ENCODE data around the gene CFAP251.

Gene CFAP251

DNA sequence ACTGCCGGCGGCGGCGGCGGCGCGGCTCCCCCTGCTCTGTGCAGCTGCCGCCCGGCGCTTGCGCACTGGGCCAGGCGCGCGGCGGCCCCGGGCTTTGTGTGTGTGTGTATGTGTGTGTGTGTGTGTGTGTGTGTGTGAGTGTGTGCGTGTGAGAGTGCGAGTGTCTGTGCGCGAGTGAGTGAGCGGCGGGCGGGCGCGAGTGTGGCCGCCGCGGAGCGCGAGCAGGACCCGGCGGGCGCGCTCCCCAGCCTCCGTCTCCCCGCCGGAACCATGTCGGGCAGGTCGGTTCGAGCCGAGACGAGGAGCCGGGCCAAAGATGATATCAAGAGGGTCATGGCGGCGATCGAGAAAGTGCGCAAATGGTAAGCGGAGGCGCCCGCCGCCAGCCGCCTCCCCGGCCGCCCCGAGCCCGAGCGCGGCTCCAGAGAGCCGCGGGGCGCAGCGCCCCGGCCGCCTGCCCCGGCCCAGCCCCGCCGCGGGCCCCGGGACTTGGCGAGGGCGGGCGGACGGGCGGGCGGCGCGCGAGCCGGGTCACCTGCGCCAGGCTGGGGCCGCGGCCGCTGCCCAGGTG lies 103.5 kb downstream of the CFAP251 start, which contains the start of gene BCL7A (continued):
- TF ChIP-seq, protein P1, sequence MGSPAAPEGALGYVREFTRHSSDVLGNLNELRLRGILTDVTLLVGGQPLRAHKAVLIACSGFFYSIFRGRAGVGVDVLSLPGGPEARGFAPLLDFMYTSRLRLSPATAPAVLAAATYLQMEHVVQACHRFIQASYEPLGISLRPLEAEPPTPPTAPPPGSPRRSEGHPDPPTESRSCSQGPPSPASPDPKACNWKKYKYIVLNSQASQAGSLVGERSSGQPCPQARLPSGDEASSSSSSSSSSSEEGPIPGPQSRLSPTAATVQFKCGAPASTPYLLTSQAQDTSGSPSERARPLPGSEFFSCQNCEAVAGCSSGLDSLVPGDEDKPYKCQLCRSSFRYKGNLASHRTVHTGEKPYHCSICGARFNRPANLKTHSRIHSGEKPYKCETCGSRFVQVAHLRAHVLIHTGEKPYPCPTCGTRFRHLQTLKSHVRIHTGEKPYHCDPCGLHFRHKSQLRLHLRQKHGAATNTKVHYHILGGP (tag by site-specific recombination; IDR thresholded peaks at IDR 0.05): no peak
- peak; percentile 90 for TF ChIP-seq ZXDB (tag by site-specific recombination; IDR thresholded peaks at IDR 0.05)
- no peak for TF ChIP-seq ZNF548 (tag by site-specific recombination; IDR thresholded peaks at IDR 0.05)
- no peak for TF ChIP-seq ZNF16 (tag by site-specific recombination; IDR thresholded peaks at IDR 0.05; ENCODE audit: low read depth)
- 0 out of 2 replicates have a peak, but pooled peaks have one; percentile 53 for TF ChIP-seq ZNF223 (tag by site-specific recombination; IDR thresholded peaks at IDR 0.05)
- 0 out of 2 replicates have a peak, but pooled peaks have one; percentile 44 for TF ChIP-seq ZNF302 (tag by site-specific recombination; IDR thresholded peaks at IDR 0.05; ENCODE audit: low read depth)
- no peak for TF ChIP-seq ZNF214 (tag by site-specific recombination; IDR thresholded peaks at IDR 0.05; ENCODE audit: borderline replicate concordance)
- peak; percentile 57; the same call in 1 of the 2 replicates for TF ChIP-seq ZNF121 (tag by site-specific recombination; IDR thresholded peaks at IDR 0.05)
- TF ChIP-seq, protein P2, sequence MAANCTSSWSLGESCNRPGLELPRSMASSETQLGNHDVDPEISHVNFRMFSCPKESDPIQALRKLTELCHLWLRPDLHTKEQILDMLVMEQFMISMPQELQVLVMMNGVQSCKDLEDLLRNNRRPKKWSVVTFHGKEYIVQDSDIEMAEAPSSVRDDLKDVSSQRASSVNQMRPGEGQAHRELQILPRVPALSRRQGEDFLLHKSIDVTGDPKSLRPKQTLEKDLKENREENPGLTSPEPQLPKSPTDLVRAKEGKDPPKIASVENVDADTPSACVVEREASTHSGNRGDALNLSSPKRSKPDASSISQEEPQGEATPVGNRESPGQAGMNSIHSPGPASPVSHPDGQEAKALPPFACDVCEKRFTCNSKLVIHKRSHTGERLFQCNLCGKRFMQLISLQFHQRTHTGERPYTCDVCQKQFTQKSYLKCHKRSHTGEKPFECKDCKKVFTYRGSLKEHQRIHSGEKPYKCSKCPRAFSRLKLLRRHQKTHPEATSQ (tag by site-specific recombination; IDR thresholded peaks at IDR 0.05): peak; percentile 72; the same call in 1 of the 2 replicates
- TF ChIP-seq GLI4 (tag by site-specific recombination; IDR thresholded peaks at IDR 0.05): peak; percentile 79; the same call in 1 of the 2 replicates
- TF ChIP-seq ZNF426 (tag by site-specific recombination; IDR thresholded peaks at IDR 0.05): no peak
- TF ChIP-seq ZNF274 (IDR thresholded peaks at IDR 0.05; ENCODE audit: low read length): no peak
- no peak for TF ChIP-seq ZNF274 (tag by site-specific recombination; IDR thresholded peaks at IDR 0.05; ENCODE audit: borderline replicate concordance)
- TF ChIP-seq WT1 (tag by site-specific recombination; IDR thresholded peaks at IDR 0.05): no peak
- no peak for TF ChIP-seq KLF7 (tag by site-specific recombination; IDR thresholded peaks at IDR 0.05; ENCODE audit: borderline replicate concordance)
- no peak for TF ChIP-seq ZNF701 (tag by site-specific recombination; IDR thresholded peaks at IDR 0.05)
- TF ChIP-seq REST (tag by site-specific recombination; IDR thresholded peaks at IDR 0.05): peak; percentile 27; the same call in 1 of the 2 replicates
- TF ChIP-seq ZNF629 (tag by site-specific recombination; IDR thresholded peaks at IDR 0.05): no peak
- no peak for TF ChIP-seq OVOL3 (tag by site-specific recombination; IDR thresholded peaks at IDR 0.05)
- peak; percentile 97 for TF ChIP-seq ZNF785 (tag by site-specific recombination; IDR thresholded peaks at IDR 0.05)
- peak; percentile 81; the same call in 1 of the 2 replicates for TF ChIP-seq ZNF610 (tag by site-specific recombination; IDR thresholded peaks at IDR 0.05; ENCODE audit: borderline replicate concordance)
- no peak for TF ChIP-seq ZNF37A (tag by site-specific recombination; IDR thresholded peaks at IDR 0.05)
- TF ChIP-seq ZNF114 (tag by site-specific recombination; IDR thresholded peaks at IDR 0.05): no peak
- TF ChIP-seq, protein P3, sequence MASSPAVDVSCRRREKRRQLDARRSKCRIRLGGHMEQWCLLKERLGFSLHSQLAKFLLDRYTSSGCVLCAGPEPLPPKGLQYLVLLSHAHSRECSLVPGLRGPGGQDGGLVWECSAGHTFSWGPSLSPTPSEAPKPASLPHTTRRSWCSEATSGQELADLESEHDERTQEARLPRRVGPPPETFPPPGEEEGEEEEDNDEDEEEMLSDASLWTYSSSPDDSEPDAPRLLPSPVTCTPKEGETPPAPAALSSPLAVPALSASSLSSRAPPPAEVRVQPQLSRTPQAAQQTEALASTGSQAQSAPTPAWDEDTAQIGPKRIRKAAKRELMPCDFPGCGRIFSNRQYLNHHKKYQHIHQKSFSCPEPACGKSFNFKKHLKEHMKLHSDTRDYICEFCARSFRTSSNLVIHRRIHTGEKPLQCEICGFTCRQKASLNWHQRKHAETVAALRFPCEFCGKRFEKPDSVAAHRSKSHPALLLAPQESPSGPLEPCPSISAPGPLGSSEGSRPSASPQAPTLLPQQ (tag by site-specific recombination; IDR thresholded peaks at IDR 0.05): peak; percentile 92
- 0 out of 2 replicates have a peak, but pooled peaks have one; percentile 19 for TF ChIP-seq SALL2 (tag by site-specific recombination; IDR thresholded peaks at IDR 0.05; ENCODE audit: borderline replicate concordance)
- no peak for TF ChIP-seq ZNF292 (tag by site-specific recombination; IDR thresholded peaks at IDR 0.05; ENCODE audit: borderline replicate concordance, low read depth)
- TF ChIP-seq ZBTB8A (tag by site-specific recombination; IDR thresholded peaks at IDR 0.05): peak; percentile 88
- TF ChIP-seq, protein P4, sequence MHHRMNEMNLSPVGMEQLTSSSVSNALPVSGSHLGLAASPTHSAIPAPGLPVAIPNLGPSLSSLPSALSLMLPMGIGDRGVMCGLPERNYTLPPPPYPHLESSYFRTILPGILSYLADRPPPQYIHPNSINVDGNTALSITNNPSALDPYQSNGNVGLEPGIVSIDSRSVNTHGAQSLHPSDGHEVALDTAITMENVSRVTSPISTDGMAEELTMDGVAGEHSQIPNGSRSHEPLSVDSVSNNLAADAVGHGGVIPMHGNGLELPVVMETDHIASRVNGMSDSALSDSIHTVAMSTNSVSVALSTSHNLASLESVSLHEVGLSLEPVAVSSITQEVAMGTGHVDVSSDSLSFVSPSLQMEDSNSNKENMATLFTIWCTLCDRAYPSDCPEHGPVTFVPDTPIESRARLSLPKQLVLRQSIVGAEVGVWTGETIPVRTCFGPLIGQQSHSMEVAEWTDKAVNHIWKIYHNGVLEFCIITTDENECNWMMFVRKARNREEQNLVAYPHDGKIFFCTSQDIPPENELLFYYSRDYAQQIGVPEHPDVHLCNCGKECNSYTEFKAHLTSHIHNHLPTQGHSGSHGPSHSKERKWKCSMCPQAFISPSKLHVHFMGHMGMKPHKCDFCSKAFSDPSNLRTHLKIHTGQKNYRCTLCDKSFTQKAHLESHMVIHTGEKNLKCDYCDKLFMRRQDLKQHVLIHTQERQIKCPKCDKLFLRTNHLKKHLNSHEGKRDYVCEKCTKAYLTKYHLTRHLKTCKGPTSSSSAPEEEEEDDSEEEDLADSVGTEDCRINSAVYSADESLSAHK (tag by site-specific recombination; IDR thresholded peaks at IDR 0.05): peak; percentile 49; the same call in 1 of the 2 replicates
- TF ChIP-seq KLF16 (tag by site-specific recombination; IDR thresholded peaks at IDR 0.05): peak; percentile 39; the same call in 1 of the 2 replicates
- peak; percentile 81 for TF ChIP-seq YY2 (tag by site-specific recombination; IDR thresholded peaks at IDR 0.05)
- no peak for TF ChIP-seq SP3 (tag by site-specific recombination; IDR thresholded peaks at IDR 0.05)
